ENCODE measurements around the gene SCUBE1.

DNA sequence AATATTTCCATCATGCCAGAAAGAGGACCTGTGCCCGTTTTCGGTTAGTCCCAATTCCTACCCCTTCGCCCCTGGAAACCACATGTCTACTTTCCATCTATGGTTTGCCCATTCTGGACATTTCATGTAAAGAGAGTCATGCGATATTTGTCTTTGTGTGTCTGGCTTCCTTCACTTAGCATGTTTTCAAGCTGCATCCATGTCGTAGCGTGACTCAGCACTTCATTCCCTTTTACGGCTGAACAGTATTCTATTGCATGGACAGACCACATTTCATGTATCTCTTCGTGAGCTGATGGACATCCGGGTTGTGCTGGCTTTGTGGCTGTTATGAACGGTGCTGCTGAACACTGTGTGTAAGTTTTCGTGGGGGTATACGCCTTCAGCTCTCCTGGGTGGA lies 43.4 kb downstream of the SCUBE1 start:
- no peak for TF ChIP-seq POLR2A (IDR thresholded peaks at IDR 0.05)
- no peak for TF ChIP-seq CTCF (IDR thresholded peaks at IDR 0.05)
